ENCODE measurements around the gene PPP2R2B.

The PPP2R2B gene

DNA sequence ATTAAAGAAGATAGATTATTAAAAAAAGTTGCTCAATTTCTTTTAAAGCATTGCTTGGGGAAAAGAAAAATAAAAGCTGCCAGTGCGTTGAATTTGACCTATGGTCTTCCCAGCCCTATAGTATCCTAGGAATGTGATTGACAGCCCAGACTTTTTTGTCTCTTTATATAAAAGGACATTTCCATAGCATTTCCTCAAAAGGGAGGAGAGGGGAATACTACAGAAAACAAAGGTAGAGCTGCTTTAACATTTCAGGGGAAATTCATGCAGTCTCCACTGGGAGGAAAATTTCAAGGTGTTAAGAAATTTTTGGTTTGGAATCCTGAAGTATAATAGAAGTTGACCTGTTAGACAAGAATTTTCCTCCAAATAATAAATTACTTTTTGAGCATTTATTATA lies 344.7 kb downstream of the PPP2R2B start:
- DNase-seq: no peak

DNA sequence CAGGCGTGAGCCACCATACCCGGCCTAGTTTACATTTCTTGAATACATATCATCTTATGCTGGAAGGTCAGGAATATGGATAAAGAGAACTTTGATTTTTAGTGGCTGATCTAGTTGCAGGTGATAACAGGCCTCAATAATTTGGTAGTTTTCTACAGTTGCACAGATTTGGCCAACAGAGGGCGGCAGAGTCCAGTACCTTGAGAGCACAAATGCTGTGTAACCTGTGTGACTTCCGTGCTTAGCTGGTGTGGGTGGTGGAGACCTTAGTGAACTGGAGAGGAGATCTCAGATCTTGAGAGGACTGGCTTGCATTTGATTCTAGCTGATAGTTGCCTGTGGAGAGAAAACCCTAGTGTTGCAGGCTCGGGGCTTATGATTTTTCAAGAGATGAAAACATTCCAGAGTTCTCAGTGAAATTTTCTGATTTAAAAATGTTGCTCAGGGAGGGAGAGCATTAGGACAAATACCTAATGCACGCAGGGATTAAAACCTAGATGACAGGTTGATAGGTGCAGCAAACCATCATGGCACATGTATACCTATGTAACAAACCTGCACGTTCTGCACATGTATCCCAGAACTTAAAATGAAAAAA lies 345.2 kb downstream of the PPP2R2B start:
- DNase-seq: peak; percentile 68
